ENCODE data around the gene CIAPIN1. TPM values are rescaled to one million over a fixed set of nuclear protein-coding genes. Genes with fewer than 3 reads are reported as not detected.
"Not testable (repeated sequence)": the region's sequence is repeated elsewhere in the genome, so short reads cannot be mapped to it uniquely, and the experiment has no call there.

CIAPIN1 gene
- total RNA-seq, 1 experiment from 2014 or later: 70.7 TPM

DNA sequence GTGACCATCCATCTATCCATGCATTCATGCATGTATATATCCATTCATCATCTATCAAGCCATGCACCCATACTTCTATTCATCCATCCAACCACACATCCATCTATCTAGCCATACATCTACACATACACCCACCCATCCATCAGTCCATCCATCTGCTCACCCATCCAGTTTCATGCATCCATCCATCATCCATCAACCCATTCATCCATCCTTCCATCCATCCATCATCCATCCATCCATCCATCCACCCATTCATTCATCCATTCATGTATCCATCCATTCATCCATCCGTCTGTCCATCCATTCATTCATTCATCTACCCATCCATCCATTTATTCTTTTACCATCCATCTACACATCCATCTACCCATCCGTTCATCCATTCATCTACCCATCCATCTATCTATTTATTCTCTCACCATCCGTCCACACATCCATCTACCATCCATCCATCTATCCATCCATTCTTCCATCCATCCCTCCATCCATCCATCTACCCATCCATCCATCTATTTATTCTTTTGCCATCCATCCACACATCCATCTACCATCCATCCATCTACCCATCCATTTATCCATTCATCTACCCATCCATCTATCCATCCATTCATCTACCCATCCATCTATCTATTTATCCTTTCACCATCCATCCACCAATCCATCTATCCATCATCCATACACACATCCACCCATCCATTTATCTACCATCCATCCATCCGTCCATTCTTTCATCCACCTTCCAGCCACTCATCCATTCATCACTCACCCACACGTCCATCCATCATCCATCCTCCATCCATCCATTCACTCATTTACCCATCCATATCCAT lies 39.4 kb downstream of the CIAPIN1 start:
- no peak for DNase-seq (ENCODE audit: low read depth)

DNA sequence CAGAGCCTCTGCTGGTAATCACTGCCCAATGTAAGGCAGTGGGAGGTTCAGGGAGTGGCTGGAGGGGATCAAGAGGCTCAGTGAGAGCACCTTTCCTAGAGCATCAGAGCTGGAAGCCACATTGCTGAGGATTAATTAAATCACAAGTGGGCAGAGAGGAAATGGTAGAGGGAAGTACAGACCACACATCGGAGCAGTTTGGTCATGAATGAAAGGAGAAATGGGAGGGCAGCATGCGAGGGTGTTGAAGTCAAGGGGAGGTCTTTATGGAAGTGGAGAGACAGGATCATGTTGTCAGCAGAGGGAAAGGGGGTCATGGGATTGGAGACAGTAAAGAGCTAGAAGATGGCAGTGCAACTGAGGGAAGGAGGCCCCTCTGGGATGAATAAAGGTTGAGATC lies 40.3 kb downstream of the CIAPIN1 start:
- no peak for DNase-seq (ENCODE audit: low read depth)

DNA sequence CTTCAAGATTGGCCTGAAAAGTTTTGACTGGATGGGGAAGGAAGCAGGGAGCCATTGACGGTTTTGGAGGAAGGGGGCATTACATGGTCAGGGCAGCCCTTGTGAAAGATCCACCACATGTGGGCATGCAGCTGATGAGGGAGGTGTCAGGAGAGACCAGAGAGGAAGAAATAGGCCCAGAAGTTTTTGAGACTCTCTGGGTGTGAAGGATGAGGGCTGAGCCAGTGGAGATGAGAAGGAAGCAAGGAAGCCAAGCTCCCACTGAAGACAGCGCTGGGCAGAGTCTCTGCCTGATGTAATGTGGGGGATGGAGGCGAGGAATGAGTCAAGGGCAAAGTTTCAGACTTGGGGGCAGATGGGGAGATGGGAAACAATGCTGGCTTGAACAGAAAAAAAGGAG lies 42.1 kb downstream of the CIAPIN1 start:
- no peak for DNase-seq (ENCODE audit: low read depth)

DNA sequence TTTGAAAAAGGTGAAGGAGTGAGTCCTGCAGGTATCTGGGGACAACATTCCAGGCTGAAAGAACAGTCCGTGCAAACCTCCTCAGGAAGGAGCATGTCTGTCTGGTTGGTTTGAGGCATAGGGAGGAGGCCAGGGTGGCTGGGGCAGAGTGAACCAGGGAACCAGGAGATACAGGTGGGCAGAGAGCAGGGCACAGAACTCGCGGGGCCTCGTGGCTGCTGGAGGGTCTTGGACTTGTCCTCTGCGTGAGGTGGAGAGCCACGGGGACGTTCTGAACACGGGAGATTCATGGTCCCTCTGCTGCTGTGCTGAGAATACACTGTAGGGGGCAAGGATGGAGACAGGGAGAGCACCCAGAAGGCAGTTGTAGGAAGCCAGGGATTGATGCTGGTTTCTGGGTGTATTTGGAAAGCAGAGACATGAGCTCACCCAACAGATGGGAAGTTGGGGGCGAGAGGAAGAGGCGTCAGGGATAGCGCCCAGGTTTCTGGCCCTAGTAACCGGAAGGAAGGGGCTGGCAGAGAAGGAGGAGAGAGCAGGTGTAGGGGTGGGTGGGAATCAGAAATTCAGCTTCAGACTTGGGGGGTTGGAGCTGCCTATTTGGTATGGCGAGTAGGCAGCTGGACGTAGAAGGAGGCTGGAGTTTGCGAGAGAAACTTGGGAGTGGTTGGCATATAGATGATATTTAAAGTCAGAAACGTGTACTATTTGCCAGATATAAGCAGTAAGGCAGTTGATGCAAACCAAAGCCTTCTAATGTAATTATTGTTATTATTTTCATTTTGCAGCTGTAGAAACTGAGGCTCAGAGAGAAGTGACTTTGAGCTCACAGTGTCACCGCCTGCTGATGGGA lies 43.0 kb downstream of the CIAPIN1 start, which contains the start of gene CCL17:
TSS of gene CCL17 (plus strand) at position 803 of the 853 bp plus-strand sequence. CDS start 9,166 bp downstream, outside the sequence.
- no peak for DNase-seq (ENCODE audit: low read depth)

DNA sequence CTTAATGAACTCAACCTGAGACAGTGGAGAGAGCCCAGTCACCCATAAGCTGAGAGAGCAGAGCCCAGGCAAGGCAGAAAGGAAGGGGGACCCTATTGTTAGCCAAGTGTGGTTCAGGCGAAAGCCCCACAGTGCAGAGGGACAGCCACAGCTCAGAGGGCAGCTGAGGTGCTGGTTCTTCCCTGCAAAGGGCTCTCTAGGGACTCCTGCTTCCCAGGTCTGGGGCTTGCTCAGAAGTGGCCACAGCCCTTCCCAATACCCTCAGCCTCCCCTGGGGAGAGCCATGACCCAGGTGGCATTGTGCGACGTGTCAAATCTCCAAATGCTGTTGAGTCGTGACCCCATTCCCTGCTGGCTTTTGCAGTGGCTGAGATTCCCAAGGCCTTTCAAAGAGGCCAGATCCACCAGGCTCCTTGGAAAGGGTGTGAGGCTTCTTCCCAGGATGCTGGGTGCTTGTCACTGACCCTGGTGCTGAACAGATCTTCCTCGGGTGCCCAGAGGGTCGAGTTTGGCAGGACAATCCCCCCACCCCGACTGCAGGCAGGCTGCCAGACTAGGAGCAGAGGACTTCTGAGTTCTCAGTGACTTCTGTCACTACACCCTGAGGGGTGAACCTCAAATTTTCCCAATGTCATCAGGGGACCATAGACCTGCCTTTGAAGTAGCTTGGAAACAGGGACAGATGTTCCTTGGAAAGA lies 45.1 kb downstream of the CIAPIN1 start:
- DNase-seq (ENCODE audit: low read depth): no peak

DNA sequence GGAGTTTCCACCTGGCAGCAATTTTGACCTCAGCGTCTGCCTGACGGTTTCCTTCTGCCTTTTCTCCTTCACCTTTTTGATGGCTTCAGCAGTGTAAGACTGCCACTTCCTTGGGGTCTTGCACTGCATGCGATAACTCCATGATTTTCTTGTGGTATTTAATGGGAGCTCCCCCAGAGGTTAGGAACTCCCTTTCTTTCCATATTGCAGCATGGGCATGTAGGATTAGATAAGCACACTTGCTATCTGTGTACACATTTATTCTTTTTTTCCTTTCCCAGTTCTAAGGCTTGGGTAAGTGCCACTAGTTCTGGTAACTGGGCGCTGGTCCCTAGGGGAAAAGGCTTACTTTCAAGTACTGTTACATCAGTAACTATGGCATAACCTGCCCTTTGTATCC lies 49.7 kb downstream of the CIAPIN1 start:
- DNase-seq (ENCODE audit: low read depth): not testable (repeated sequence)

DNA sequence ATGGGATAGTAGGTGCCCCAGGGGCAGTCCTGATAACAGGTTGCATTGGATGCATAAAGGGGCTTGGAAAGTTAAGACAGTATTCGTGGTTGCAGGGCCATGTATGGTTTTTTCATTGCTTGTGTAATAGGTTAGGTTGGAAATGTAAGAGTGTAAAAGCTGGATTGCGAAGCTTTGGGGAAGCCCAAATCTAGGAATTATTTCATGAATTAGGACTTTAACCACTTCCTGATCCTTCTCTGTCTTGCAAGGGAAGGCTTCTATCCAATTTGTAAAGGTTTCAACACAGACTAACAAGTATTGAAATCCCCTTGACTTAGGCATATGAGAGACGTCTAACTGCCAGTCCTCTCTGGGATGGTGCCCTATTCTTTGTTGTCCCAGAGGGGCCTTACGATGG lies 50.4 kb downstream of the CIAPIN1 start:
- DNase-seq (ENCODE audit: low read depth): no peak

DNA sequence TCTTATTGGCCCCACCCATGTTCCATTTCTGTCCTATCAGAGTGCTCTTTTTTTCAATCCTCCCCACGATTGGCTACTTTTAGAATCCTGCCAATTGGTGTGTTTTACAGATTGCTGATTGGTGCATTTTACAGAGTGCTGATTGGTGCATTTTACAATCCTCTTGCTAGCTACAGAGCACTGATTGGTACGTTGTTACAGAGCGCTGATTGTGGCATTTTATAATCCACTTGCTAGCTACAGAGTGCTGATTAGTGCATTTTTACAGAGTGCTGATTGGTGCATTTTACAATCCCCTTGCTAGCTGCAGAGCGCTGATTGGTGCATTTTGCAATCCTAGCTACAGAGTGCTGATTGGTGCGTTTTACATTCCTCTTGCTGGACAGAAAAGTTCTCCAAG lies 52.2 kb downstream of the CIAPIN1 start:
- DNase-seq (ENCODE audit: low read depth): no peak

DNA sequence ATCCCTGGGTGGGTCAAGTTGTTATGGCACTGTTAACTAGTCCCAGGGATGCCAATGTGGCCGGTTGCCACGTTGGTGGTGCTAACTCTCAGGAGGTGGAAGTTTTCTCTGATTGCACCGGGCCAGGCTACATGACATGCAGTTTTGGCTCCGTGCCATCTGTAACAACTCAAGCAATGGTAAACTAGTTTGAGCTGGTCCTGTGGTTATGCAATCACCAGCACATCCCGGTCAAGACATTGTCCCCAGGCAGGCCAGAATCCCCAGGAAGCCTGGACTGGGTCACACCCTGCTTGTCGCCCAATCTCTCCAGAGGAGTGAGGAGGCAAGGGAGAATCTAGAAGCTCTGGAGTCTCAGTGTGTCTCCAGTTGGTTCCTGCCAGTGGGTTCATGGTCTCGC lies 52.7 kb downstream of the CIAPIN1 start:
- peak; percentile 36 for DNase-seq (ENCODE audit: low read depth)

DNA sequence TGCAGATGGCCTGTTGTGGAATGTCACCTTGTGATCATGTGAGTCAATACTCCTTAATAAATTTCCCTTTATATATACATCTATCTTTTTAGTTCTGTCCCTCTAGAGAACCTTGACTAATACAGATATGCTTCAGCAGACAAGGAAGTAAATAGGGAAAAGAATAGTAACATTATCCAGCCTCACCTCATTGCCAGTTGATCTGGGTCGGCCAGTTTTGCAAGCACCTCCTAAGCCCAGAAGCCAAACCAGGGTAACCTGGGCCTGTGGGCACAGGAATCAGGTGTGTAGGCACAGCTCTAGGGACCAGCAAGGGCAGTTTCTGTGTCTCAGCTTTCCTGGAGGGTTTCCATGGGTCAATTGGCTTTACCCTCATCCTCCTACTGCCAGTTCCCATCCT lies 54.5 kb downstream of the CIAPIN1 start:
- no peak for DNase-seq (ENCODE audit: low read depth)

DNA sequence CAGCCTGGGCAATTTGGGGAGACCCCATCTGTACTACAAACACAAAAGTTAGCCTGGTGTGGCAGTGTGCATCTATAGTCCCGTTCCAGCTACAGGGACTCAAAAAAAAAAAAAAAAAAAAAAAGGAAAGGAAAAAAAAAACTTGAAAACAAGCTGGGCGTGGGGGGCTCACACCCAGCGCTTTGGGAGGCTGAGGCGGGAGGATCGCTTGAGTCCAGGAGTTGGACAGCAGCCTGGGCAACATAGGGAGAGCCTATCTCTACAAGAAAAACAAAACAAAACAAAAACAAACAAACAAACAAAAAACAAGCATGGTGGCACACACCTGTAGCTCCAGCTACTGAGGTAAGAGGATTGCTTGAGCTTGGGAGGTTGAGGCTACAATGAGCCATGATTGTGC lies 55.5 kb downstream of the CIAPIN1 start:
- DNase-seq (ENCODE audit: low read depth): no peak

DNA sequence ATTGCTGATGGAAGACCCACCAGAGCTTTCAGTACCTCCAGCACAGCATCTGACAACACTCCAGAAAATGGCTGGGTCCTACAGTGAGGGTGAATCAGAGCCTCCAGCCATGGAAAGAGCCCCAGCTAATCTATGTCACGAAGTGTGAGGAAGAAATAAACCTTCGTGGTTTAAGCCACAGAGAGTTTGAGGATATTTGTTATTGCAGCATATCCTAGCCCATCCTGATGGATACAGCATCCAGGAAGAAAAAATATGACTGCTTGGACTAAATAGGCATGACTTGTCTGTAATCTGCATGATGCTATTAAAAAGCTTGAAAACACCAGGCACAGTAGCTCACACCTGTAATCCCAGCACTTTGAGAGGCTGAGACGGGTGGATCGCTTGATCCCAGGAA lies 55.9 kb downstream of the CIAPIN1 start:
- DNase-seq (ENCODE audit: low read depth): no peak

DNA sequence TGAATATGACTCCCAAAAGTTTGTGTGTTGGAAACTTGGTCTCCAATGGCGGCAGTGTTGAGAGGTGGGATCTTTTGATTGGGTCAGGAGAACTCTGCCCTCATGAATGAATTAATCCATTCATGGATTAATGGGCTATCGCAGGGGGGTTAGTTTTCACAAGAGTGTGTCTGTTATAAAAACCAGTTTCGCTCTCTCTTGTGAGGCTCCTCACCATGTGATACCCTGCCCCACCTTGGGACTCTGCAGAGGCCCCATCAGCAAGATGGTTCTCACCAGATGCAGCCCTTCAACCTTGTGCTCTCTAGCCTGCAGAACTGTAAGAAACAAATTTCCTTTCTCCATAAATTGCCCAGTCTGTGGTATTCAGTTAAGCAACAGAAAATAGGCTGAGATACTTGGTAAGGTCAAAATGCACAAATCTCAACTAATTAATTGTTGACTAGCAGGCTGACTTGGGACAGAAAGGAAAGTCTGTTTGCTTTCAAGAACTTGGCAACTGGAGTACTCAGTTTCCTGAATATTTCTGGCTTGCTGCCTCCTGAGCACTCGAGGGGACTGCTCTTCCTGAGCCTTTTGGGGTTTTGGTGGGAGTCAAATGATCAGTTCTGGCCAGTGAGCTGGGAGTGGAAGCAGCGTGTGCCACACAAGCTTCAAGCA lies 56.4 kb downstream of the CIAPIN1 start:
- no peak for DNase-seq (ENCODE audit: low read depth)

DNA sequence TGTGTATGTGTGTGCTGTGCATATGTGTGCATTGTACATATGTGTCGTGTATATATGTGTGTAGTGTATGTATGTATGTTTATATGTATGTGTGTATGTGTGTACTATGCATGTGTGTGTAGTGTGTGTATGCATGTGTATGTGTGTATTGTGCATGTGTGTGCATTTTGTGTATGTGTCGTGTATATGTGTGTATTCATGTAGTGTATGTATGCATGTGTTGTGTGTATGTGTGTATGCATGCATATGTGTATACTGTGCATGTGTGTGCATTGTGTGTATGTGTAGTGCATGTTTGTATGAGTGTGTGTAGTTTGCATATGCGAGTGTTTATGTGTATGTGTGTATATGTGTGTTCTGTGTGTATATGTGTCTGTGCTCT lies 58.1 kb downstream of the CIAPIN1 start:
- no peak for DNase-seq (ENCODE audit: low read depth)

DNA sequence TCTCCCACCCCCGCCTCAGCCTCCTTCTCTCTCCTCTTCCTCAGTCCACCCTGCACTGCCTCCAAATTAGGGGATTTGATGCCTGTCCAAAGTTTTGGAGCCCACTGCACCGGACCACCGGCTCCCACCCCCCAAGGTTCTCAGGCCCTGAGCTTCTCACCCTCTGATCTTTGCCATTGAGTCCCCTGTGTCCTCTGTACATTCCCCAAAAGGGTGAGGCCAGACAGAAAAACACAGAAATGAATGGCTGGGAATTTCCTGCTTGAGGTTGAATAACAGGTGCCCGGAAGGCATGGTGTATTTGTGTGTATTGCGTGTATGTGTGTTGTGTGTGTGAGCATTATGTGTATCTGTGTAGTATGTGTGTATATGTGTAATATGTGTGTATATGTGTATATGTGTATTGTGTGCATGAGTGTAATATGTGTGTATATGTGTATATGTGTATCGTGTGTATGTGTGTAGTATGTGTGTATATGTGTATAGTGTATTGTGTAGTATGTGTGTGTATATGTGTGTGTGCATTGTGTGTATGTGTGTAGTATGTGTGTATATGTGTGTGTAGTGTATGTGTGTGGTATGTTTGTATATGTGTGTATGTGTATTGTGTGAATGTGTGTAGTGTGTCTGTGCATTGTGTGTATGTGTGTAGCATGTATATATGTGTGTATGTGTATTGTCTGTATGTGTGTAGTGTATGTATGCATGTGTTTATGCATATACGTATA lies 58.7 kb downstream of the CIAPIN1 start:
- no peak for DNase-seq (ENCODE audit: low read depth)

DNA sequence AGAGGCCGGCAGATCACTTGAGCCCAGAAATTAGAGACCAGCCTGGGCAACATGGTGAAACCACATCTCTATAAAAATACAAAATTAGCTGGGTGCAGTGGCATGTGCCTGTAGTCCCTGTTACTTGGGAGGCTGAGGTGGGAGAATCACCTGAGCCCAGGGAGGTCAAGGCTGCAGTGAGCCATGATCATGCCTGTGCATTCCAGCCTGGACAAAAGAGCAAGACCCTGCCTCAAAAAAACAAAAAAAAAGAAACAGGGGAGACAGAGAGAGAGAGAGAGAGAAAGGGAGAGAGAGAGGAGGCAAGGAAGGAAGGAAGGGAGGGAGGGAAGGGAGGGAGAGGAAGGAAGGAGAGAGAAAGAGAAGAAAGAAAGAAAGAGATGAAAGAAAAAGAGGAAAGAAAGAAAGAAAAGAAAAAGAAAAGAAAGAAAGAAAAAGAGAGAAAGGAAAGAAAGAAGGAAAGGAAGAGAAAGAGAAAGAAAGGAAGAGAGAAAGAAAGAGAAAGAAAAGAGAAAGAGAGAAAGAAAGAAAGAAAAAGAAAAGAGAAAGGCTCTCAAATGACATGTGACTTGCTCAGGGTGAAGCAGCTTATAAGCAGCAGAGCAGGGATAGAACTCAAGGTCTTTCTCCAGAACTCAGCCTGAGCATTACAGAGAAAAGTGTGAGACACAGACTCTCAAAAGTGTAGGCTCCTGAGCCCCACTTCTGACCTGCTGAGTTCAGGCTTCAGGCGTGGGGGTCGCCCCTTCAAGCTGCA lies 59.4 kb downstream of the CIAPIN1 start:
- no peak for DNase-seq (ENCODE audit: low read depth)

DNA sequence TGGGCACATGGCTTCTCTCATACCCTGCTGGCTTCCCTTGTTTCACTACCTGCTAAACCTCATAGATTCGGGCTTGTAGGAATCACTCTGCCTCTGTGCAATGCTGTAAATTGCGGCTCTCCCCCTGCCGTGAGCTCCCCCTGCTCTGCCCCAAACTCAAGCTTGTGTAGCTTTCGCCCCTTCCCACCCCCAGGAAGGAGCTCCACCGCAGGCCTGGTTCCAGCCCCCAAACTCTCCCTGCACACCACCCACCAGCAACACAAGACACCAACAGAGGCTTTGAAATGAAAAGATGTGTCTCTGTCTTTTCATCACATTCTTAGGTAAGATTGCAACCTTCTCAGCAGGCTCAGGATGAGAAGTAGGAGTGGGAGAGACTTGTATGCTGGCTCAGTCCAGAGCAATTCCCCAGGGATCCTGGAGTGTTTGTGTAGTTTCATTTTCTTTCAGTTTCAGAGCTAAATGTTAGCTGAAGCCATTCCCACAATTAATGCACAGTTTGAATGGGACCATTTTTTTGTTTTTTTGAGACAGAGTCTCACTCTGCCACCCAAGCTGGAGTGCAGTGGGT lies 60.7 kb downstream of the CIAPIN1 start:
- no peak for DNase-seq (ENCODE audit: low read depth)

DNA sequence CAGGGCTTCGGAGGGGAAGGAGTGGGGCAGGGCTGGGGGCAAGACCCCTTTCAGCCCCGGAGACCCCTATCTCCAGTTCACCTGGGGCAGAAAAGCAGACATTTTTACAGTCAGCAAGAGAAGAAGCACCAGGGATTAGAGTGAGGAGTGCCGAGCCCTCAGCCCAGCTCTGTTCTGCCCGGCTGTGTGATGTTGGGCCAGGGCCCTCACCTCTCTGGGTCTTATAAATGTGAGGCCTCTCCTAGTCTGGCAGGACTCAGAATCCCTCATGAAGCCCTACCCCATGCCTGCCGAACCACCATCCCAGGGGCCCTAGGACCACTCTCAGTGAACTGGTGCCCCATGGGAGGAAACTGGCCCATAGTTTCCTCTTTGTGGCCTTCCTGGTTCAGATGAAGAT lies 62.1 kb downstream of the CIAPIN1 start:
- no peak for DNase-seq (ENCODE audit: low read depth)

DNA sequence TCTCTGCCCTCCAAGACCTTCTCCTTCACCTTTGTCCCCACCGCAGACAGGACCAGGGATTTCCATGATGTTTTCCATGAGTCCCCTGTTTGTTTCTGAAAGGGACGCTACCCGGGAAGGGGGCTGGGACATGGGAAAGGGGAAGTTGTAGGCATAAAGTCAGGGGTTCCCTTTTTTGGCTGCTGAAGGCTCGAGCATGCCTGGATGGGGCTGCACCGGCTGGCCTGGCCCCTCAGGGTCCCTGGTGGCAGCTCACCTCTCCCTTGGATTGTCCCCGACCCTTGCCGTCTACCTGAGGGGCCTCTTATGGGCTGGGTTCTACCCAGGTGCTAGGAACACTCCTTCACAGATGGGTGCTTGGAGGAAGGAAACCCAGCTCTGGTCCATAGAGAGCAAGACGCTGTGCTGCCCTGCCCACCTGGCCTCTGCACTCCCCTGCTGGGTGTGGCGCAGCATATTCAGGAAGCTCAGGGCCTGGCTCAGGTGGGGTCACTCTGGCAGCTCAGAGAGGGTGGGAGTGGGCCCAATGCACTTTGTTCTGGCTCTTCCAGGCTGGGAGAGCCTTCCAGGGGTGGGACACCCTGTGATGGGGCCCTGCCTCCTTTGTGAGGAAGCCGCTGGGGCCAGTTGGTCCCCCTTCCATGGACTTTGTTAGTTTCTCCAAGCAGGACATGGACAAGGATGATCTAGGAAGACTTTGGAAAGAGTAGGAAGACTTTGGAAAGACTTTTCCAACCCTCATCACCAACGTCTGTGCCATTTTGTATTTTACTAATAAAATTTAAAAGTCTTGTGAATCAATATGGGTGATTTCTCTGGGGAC lies 62.7 kb downstream of the CIAPIN1 start:
- DNase-seq (ENCODE audit: low read depth): no peak
